Transverse colon (tissue), 4 donors: ENCODE data around the gene TPD52L2. TPM values are rescaled to one million over a fixed set of nuclear protein-coding genes. Genes with fewer than 3 reads are reported as not detected.

Experiments
- DNase-seq: peaks from one replicate; pipeline ENCODE4 v3.0.0-alpha.2; 2019
- H3K27ac ChIP-seq, 4 donors: fragments of 200-600 bp; sonication (generic); 2 replicates each; pipeline ENCODE4 v1.5.1; 2016 to 2018; ENCODE audit warnings: inconsistent platforms in 4 of 4
- H3K27me3 ChIP-seq: fragments of 200-600 bp; sonication (generic); 2 replicates; pipeline ENCODE4 v1.5.1; 2017; ENCODE audit warnings: inconsistent platforms
- H3K36me3 ChIP-seq, 4 donors: fragments of 200-600 bp; sonication (generic); 2 replicates each; pipeline ENCODE4 v1.5.1; 2017 to 2019; ENCODE audit warnings: inconsistent platforms in 4 of 4
- H3K4me1 ChIP-seq, 4 donors: fragments of 200-600 bp; sonication (generic); 2 replicates each; pipeline ENCODE4 v1.5.1; 2017 to 2020; ENCODE audit warnings: inconsistent platforms in 4 of 4
- H3K4me3 ChIP-seq, 4 donors: fragments of 200-600 bp; sonication (generic); 1 replicate in 1 of 4; 2 replicates in 3 of 4; pipeline versions ENCODE4 v1.5.1 to v1.6.1; 2017 to 2019; ENCODE audit warnings: inconsistent platforms in 4 of 4
- H3K9me3 ChIP-seq, 2 donors: fragments of 200-600 bp; sonication (generic); 2 replicates each; pipeline ENCODE4 v1.5.1; 2017 to 2019; ENCODE audit warnings: inconsistent platforms in 2 of 2
- EP300 ChIP-seq: sonication (generic); formaldehyde crosslinking; IDR thresholded peaks from one replicate; pipeline ENCODE4 v1.6.1; 2017; ENCODE audit warnings: antibody characterized with exemption, low read depth
- POLR2A ChIP-seq: fragments of 450-650 bp; IDR thresholded peaks from one replicate; pipeline ENCODE4 v1.6.1; 2016; ENCODE audit warnings: antibody characterized with exemption, mild to moderate bottlenecking, moderate library complexity
- POLR2AphosphoS5 ChIP-seq, 3 donors: sonication (generic); formaldehyde crosslinking; IDR thresholded peaks; one replicate each; pipeline ENCODE4 v1.6.1; 2016; ENCODE audit warnings: antibody characterized with exemption in 3 of 3
- WGBS, 2 donors: methylation state at CpG; one replicate each; pipeline ENCODE4 v1.1.5; 2018; ENCODE audit warnings: low coverage in 1 of 2; 5-methylcytosine and 5-hydroxymethylcytosine counted together
- in situ Hi-C, 4 donors: fragments of 200-750 bp; cut with MboI; loops; one replicate each; pipeline versions ENCODE4 v1.15.0 to v1.15.1; 2017; ENCODE audit warnings: low sequenced_read_pairs in 3 of 4, low pct_ligation_motif_present in 1 of 4, low pct_unique_long_range_greater_than_20kb in 1 of 4
- intact Hi-C: fragments of 100-400 bp; cut with DNase I; formaldehyde crosslinking; loops from one replicate; pipeline ENCODE4 v1.15.1; 2023; ENCODE audit warnings: low total_unique reads
- total RNA-seq, 4 donors: library from RNA; depleted of rRNA; stranded (reverse); fragments of >200 nt; gene quantifications; one replicate each; pipeline ENCODE4 v1.1.0, GENCODE V29; 2016
- TF ChIP-seq, protein P1 (sequence below), 5 experiments: fragments of 200-600 bp in 3 of 5; fragments of 450-650 bp in 2 of 5; sonication (generic) in 3 of 5; IDR thresholded peaks; 1 replicate in 2 of 5; 2 replicates in 3 of 5; pipeline ENCODE4 v1.5.1; 2016 to 2017; ENCODE audit warnings: antibody characterized with exemption in 5 of 5, inconsistent platforms in 3 of 5, mild to moderate bottlenecking in 2 of 5, moderate library complexity in 1 of 5

TPD52L2 gene
- total RNA-seq, 4 donors from 2014 or later: 40.8 to 67.0 (median 62.6) TPM

- 80 to 88% methylated on average over 1 to 14 of the region's 14 CpGs for WGBS, 2 donors
- no peaks in the 10 kb centered on the region for H3K9me3 ChIP-seq
- no peaks in the 10 kb centered on the region for H3K27me3 ChIP-seq
- no peak for DNase-seq
- no peak overlapping the region for H3K4me3 ChIP-seq
- in situ Hi-C loops: no loop called here
- no peak overlapping the region for H3K27ac ChIP-seq
- peaks cover 0 to 14% (median 5%) of the 10 kb centered on the region in 4 donors for H3K36me3 ChIP-seq
- intact Hi-C loops: no loop called here
- TF ChIP-seq POLR2A (no peak), EP300 (no peak), POLR2AphosphoS5 (IDR thresholded peaks at IDR 0.05) (no peak)
- TF ChIP-seq, protein P1, sequence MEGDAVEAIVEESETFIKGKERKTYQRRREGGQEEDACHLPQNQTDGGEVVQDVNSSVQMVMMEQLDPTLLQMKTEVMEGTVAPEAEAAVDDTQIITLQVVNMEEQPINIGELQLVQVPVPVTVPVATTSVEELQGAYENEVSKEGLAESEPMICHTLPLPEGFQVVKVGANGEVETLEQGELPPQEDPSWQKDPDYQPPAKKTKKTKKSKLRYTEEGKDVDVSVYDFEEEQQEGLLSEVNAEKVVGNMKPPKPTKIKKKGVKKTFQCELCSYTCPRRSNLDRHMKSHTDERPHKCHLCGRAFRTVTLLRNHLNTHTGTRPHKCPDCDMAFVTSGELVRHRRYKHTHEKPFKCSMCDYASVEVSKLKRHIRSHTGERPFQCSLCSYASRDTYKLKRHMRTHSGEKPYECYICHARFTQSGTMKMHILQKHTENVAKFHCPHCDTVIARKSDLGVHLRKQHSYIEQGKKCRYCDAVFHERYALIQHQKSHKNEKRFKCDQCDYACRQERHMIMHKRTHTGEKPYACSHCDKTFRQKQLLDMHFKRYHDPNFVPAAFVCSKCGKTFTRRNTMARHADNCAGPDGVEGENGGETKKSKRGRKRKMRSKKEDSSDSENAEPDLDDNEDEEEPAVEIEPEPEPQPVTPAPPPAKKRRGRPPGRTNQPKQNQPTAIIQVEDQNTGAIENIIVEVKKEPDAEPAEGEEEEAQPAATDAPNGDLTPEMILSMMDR (IDR thresholded peaks at IDR 0.05): no peak
- H3K4me1 ChIP-seq: peaks cover 0 to 3% (median 0%) of the 10 kb centered on the region in 4 donors
Measured at GRCh38 chr20:63937596-63937995, 72.5 kb downstream of the TPD52L2 start.

- Histone ChIP-seq H3K27me3 (no peaks in the 10 kb centered on the region), H3K36me3 (peaks cover 0 to 25% (median 11%) of the 10 kb centered on the region in 4 donors), H3K9me3 (no peaks in the 10 kb centered on the region), H3K4me1 (peaks cover 0 to 3% (median 0%) of the 10 kb centered on the region in 4 donors), H3K27ac (no peak overlapping the region), H3K4me3 (no peak overlapping the region)
- TF ChIP-seq, protein P1 (IDR thresholded peaks at IDR 0.05): no peak
- TF ChIP-seq POLR2A (no peak), POLR2AphosphoS5 (IDR thresholded peaks at IDR 0.05) (no peak), EP300 (no peak)
- DNase-seq: no peak
- in situ Hi-C loops: no loop called here
- WGBS, 2 donors: 92% methylated on average over 30 of the region's 33 CpGs; no CpG with 5 or more reads in 1 of the 2 donors
- intact Hi-C loops: no loop called here
Measured at GRCh38 chr20:63939061-63939935, 74.2 kb downstream of the TPD52L2 start.

DNA sequence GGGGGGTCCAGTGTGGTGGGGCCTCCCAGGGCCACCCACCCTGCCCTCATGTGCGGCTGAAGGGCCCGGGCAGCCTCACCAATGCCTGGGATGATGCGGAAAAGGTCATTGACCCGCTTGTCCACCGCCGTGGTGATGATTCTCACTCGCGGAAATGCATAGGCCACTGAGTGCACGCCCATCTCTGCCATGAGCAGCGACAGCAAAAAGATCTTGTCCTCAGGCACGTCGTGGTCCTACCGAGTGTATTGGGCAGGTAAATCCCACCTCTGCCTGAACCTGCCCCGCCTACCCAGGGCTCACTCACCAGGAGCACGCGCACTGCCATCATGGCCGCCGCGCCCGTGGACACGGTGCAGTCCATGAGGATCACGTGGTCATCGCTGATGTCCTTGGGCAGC lies 75.0 kb downstream of the TPD52L2 start:
- no peak for DNase-seq
- no peak overlapping the region for H3K27ac ChIP-seq
- in situ Hi-C loops: no loop called here
- no peak overlapping the region for H3K4me3 ChIP-seq
- H3K9me3 ChIP-seq: no peaks in the 10 kb centered on the region
- TF ChIP-seq POLR2AphosphoS5 (IDR thresholded peaks at IDR 0.05): no peak
- TF ChIP-seq, protein P1 (IDR thresholded peaks at IDR 0.05): no peak
- no peak for TF ChIP-seq EP300
- TF ChIP-seq POLR2A: no peak
- 96 to 100% methylated on average over 2 to 23 of the region's 23 CpGs for WGBS, 2 donors
- intact Hi-C loops: loop anchor here (1.0 kb wide), 1 partner anchor 45 kb away; the partner anchor contains the start of gene DNAJC5
- peaks cover 0 to 31% (median 11%) of the 10 kb centered on the region in 4 donors for H3K36me3 ChIP-seq
- H3K27me3 ChIP-seq: no peaks in the 10 kb centered on the region
- H3K4me1 ChIP-seq: peaks cover 0 to 3% (median 0%) of the 10 kb centered on the region in 4 donors

- H3K36me3 ChIP-seq: peaks cover 0 to 34% (median 11%) of the 10 kb centered on the region in 4 donors
- intact Hi-C loops (loop anchor here (1.0 kb wide), 1 partner anchor 45 kb away; the partner anchor contains the start of gene DNAJC5), in situ Hi-C loops (no loop called here)
- DNase-seq: no peak
- no peaks in the 10 kb centered on the region for H3K9me3 ChIP-seq
- 93% methylated on average over 58 of the region's 58 CpGs; no CpG with 5 or more reads in 1 of the 2 donors for WGBS, 2 donors
- no peak for TF ChIP-seq POLR2AphosphoS5 (IDR thresholded peaks at IDR 0.05)
- no peak for TF ChIP-seq POLR2A
- TF ChIP-seq, protein P1 (IDR thresholded peaks at IDR 0.05): no peak
- no peak for TF ChIP-seq EP300
- peak overlapping the region in 1 of 4 donors; percentile 72 for H3K27ac ChIP-seq
- peaks cover 0 to 3% (median 0%) of the 10 kb centered on the region in 4 donors for H3K4me1 ChIP-seq
- no peak overlapping the region for H3K4me3 ChIP-seq
- H3K27me3 ChIP-seq: no peaks in the 10 kb centered on the region
Measured at GRCh38 chr20:63940472-63941266, 75.6 kb downstream of the TPD52L2 start.
